ENCODE results near the gene EIF5B.

DNA sequence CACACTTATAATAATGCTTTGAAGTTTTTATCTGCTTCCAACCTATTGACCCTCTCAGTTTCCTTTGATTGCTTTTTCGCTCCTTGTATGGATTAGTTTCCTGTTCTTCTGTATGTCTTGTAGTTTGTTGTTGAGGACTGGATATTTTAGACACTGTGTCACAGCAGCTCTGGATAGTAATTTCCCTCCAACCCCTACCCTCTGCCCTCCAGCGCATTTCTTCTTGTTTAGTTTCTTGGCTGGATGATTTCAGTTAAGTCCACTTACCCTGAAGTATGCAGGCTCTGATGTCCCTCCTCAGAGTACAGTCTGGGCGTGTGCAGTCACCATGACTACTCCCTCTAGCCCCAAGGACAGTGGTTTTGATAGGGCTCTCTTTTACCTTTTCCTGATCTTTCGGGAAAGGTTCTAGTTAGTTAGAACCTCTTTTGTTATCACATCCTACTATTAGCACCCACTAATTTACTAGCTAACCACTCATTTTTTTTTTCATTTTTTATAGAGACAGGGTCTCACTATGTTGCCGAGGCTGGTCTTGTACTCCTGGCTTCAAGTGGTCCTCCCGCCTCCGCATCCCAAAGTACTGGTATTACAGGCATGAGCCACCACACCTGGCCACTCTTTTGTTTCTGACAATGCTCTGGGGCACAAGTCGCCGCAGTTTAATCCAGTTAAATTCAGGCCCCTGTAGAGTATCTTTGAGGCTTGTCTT is 19.9 kb upstream of the EIF5B start:
- TF ChIP-seq, protein P1, sequence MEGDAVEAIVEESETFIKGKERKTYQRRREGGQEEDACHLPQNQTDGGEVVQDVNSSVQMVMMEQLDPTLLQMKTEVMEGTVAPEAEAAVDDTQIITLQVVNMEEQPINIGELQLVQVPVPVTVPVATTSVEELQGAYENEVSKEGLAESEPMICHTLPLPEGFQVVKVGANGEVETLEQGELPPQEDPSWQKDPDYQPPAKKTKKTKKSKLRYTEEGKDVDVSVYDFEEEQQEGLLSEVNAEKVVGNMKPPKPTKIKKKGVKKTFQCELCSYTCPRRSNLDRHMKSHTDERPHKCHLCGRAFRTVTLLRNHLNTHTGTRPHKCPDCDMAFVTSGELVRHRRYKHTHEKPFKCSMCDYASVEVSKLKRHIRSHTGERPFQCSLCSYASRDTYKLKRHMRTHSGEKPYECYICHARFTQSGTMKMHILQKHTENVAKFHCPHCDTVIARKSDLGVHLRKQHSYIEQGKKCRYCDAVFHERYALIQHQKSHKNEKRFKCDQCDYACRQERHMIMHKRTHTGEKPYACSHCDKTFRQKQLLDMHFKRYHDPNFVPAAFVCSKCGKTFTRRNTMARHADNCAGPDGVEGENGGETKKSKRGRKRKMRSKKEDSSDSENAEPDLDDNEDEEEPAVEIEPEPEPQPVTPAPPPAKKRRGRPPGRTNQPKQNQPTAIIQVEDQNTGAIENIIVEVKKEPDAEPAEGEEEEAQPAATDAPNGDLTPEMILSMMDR (IDR thresholded peaks at IDR 0.05): no peak
- TF ChIP-seq EZH2phosphoT487 (IDR thresholded peaks at IDR 0.05) (no peak), EZH2 (IDR thresholded peaks at IDR 0.05) (no peak)

All from neural progenitor cell (in vitro differentiated cells).